Bronchial epithelial cell (primary cell): Measurements from ENCODE around the gene ZNF581. TPM values are rescaled to one million over a fixed set of nuclear protein-coding genes. Genes with fewer than 3 reads are reported as not detected.

Experiments
- DNase-seq: peaks from one replicate; pipeline ENCODE4 v3.0.0-alpha.2; 2010; ENCODE audit warnings: low read depth
- FAIRE-seq: peaks from 2 replicates; lab custom pipeline; 2011; peaks lifted over from hg19 to GRCh38; lab: Jason Lieb, UNC
- H3K27me3 ChIP-seq: 2 replicates; pipeline ENCODE4 v1.5.1; 2011; ENCODE audit warnings: low read length; ENCODE audit not compliant: control insufficient read depth, insufficient read depth
- H3K36me3 ChIP-seq: 2 replicates; pipeline ENCODE4 v1.5.1; 2011; ENCODE audit warnings: low read length; ENCODE audit not compliant: control insufficient read depth, insufficient read depth
- H3K4me3 ChIP-seq: 2 replicates; pipeline ENCODE4 v1.5.1; 2011; ENCODE audit warnings: mild to moderate bottlenecking, low read depth, low read length, control low read depth
- total RNA-seq: library from RNA; depleted of rRNA; stranded (reverse); fragments of >200 nt; gene quantifications from 2 replicates; pipeline ENCODE4 v1.2.1, GENCODE V29; 2014
- TF ChIP-seq, protein P1 (sequence below): IDR thresholded peaks from 2 replicates; pipeline ENCODE4 v1.5.1; 2011; ENCODE audit warnings: mild to moderate bottlenecking, moderate library complexity, low read length, control low read depth, inconsistent platforms; ENCODE audit not compliant: insufficient read depth, severe bottlenecking

ZNF581 gene
- total RNA-seq, 1 donor from 2014 or later = 19.2 TPM

DNA sequence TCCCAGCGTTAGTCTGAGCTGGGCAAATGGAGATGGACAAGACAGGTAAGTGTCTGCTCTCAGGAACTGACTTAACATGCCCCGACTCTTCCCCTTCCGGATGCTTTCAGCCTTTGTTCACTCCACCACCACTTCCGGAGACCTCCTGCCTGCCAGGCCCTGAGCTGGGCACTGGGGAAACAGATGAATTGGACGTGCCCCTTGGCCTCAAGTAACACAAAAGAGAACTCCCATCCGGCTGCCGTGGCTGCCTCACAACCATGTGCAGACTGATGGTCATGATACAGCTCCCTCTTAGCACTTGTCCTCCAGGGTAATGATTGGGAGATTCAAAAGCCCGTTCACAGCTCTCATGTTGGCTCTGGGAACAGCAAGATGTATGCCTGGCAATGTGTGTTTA lies 26.0 kb upstream of the ZNF581 start:
- no peak for FAIRE-seq
- TF ChIP-seq, protein P1, sequence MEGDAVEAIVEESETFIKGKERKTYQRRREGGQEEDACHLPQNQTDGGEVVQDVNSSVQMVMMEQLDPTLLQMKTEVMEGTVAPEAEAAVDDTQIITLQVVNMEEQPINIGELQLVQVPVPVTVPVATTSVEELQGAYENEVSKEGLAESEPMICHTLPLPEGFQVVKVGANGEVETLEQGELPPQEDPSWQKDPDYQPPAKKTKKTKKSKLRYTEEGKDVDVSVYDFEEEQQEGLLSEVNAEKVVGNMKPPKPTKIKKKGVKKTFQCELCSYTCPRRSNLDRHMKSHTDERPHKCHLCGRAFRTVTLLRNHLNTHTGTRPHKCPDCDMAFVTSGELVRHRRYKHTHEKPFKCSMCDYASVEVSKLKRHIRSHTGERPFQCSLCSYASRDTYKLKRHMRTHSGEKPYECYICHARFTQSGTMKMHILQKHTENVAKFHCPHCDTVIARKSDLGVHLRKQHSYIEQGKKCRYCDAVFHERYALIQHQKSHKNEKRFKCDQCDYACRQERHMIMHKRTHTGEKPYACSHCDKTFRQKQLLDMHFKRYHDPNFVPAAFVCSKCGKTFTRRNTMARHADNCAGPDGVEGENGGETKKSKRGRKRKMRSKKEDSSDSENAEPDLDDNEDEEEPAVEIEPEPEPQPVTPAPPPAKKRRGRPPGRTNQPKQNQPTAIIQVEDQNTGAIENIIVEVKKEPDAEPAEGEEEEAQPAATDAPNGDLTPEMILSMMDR = no peak

DNA sequence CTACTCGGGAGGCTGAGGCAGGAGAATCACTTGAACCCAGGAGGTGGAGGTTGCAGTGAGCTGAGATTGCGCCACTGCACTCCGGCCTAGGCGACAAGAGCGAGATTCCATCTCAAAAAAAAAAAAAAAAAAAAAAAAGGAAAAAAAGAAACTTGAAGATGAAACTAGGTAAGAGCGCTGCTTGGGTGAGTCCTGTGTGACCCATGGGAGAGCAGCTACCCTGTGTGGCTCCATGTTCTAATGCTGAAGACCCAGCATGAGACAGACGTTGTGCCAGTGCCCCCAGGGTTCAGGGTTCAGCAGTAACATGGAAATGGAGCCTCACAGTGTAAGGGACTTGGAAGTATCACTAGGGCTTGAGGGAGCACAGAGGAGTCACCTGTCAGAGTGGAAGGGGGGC lies 25.0 kb upstream of the ZNF581 start:
- no peaks in the 10 kb centered on the region for H3K27me3 ChIP-seq
- H3K36me3 ChIP-seq = peaks cover 11% of the 10 kb centered on the region
- FAIRE-seq (no peak), DNase-seq (no peak)
- TF ChIP-seq, protein P1 = no peak
- no peak overlapping the region for H3K4me3 ChIP-seq

More for the DNA sequence above, 26.0 kb upstream of the ZNF581 start:
- no peak overlapping the region for H3K4me3 ChIP-seq
- no peaks in the 10 kb centered on the region for H3K27me3 ChIP-seq
- H3K36me3 ChIP-seq = peaks cover 11% of the 10 kb centered on the region
- DNase-seq = no peak

DNA sequence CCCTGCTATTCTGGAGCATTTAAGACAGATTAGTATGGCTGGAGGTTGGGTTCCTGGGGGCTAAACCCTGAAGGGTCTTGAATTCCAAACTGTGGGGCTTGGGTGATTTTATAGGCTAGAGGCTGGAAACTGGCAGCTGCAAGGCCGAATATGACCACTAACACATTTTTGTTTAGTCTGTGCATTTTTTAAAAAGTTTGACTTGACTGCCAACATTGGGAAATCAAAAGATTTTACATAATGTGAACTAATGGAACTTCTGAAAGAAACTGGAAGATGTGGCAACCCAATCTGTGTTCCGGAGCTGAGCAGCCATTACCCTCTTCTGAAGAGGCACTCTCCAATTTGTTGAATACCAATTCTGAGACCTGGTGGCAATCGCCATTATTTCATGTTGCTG lies 24.2 kb upstream of the ZNF581 start:
- H3K36me3 ChIP-seq = peaks cover 11% of the 10 kb centered on the region
- TF ChIP-seq, protein P1 = no peak
- H3K27me3 ChIP-seq = no peaks in the 10 kb centered on the region
- FAIRE-seq = no peak
- no peak for DNase-seq
- H3K4me3 ChIP-seq = no peak overlapping the region

DNA sequence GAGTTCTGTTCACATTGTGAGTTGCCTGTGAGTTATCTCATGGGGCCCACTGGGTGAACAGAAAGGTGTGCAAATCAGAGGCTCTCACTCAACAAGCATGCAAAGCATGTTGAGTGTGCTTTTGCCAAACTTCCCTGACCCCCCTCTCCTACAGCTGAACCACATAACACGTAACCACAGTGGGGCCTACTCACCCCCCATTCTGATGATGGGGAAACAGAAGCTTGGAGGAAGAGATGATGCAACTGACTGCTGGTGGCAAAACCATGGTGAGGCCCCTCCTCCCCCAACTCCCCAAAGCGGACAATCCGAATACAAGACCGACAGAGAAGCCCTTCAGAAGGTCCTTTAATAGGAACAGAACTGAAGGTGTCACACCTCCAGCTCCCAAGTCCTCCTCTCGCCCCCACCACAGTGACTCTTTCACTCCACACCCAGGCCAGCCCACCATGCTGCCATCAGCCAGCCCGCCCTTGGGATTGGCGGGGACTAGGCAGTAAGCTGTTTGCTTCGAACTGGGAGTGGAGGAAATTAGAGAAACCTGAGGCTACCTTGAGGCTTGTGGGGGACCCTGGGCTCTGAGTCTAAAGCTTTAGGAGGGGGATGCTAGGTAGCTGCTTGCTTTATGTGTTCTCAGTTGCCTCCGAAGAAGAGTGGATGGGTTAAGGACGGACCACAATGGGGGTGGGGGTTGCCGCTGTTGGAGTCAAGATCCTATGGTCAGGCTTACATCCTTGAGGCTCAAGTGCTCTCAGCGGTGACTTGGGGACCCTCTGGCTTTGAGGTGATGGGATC lies 22.8 kb upstream of the ZNF581 start:
- no peak for DNase-seq
- no peak for FAIRE-seq
- Histone ChIP-seq H3K27me3 (no peaks in the 10 kb centered on the region), H3K36me3 (peaks cover 10% of the 10 kb centered on the region), H3K4me3 (no peak overlapping the region)
- TF ChIP-seq, protein P1 = no peak

DNA sequence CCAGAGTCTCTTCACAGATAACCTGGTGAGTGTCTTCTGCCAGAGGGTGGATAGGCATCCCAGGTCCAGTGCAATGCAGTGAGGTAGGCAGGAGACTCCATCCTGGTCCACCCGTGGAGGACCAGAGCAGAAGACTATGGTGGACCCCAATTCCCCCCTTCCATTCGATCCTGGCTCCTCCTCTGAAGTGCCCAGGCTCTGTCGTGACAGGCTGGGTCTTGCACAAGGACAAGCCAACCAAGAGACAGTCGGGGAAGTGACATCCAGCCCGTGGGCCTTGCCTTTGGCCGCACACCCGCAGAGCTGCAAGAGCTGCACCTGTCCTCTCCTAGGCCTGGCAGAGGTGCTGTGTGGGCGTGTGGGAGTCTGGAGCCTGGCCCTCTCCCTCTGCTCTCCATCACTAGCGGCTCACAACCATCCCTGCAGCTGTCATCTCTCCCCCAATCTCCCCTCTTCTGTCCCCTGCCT lies 22.2 kb upstream of the ZNF581 start:
- no peak for FAIRE-seq
- Histone ChIP-seq H3K36me3 (peaks cover 9% of the 10 kb centered on the region), H3K4me3 (no peak overlapping the region), H3K27me3 (no peaks in the 10 kb centered on the region)
- DNase-seq = no peak
- TF ChIP-seq, protein P1 = no peak
